Nucleus accumbens (tissue), 56 donors: ENCODE results near the gene BCR.

Experiments
- DNase-seq, 56 donors: peaks; one replicate each; lab custom pipeline; 2025; lab: John Stamatoyannopoulos, UW

Gene BCR

GRCh38 chr22:23169043-23169406 lies 11.3 kb upstream of the BCR start:
- no peak for DNase-seq

DNA sequence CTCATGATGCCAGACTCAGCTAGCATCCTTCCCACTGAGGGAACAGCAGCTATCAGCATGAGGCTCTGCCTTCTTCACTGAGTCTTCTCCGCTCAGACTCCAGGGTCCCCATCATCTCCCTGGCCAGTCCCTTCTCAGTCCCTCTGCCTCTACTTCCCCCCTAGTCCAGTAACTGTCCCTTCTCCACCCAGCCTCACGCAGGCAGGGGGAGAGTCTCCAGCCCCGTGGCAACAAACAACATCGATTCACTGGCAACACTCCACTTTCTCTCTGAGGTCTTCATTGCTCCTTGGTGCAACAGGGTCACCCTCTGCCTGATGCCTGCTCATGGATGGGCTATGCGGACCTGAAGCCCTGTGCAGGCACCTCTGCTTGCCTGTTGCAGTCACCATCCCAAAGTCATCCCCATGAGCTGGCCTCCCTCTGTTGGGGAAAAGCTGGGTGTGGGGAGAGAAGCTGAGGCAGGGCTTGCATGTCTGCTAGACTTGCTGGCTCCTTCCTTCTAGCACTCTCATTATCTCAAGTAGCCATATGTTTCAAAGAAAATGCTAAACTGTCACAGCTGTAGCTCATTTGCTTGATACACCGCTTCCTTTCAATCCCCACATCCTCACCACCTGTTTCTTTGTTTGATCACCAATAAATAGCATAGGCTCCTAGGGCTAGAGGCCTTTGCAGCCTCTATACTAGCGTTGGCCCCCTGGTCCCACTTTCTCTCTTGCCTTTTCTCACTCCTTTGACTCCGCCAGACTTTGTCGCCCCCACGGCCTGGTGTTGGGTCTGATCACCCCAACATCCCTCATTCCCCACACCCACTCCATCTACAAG lies 4.3 kb upstream of the BCR start:
- DNase-seq = no peak

GRCh38 chr22:23176645-23177027 lies 3.7 kb upstream of the BCR start:
- no peak for DNase-seq

DNA sequence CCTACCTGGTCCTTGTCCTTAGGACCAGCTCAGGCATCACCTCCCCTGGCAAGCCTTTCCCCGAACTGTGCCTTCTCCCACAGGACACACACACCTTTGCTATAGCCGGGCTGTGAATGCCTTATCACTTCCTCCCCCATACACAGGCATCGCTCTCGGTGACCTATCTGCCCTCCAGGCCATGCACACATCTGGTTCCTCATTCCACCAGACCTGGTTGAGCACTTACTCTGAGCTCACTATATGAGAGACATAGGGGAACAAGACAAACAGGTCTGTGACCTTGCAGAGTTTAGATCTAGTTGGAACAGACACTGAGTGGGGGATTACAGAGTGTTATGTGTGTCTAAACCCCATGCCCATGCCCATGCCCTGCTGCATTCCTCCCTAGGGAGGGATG lies 3.1 kb upstream of the BCR start:
- DNase-seq = no peak

GRCh38 chr22:23178512-23179254 lies 1.6 kb upstream of the BCR start:
- DNase-seq = peak in 48 of 56 donors; percentile 12 to 81 (median 47)

DNA sequence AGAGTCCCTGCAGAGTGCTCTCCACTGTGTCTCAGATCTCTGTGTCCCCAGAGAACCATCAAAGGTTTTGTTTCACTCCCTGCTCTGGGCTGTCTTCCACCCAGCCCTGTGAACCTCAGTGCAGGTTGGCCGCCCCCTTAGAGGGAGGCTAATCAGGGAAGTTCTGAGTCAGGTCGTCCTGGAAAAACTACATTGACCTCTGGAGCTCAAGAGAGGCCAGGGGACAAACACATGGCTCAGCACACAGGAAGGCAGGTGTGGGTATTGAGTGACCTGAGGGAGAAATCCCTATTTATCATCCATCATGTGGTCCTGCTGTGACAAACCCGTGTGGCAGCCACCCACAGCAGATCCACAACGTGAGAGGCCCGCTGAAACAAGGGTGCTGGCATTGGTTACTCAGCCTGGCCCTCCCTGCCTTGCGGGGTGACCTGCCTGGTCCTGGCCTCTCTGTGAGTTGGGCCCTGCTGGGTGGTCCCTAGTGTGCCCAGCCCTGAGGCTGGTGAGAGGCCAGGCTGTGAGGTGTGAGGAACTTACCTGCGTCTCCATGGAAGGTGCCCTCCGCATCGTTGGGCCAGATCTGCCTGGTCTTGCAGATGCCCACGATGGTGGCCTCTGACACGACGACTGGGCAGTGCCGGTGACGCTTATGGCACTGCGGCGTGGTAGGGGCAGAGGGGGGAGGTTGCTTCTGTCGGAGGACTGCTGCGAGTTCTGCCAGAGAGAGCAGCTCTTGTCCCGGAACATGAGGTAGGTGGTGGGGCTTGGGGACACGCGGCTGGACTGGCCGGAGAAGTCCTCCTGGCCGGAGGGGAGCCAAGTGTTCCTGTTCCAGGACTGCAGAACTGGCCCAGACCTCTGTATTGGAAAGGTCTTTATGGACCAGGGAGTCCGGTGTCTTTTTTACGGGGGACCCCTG lies 669 bp upstream of the BCR start:
- DNase-seq = peak in 28 of 56 donors; percentile 21 to 64 (median 48)

- peak in 3 of 56 donors; percentile 12 to 49 (median 48) for DNase-seq
These were observed 798 bp downstream of the BCR start for GRCh38 chr22:23180893-23181720.

GRCh38 chr22:23181721-23182308 lies 1.5 kb downstream of the BCR start:
- DNase-seq = peak in 1 of 56 donors; percentile 20

DNA sequence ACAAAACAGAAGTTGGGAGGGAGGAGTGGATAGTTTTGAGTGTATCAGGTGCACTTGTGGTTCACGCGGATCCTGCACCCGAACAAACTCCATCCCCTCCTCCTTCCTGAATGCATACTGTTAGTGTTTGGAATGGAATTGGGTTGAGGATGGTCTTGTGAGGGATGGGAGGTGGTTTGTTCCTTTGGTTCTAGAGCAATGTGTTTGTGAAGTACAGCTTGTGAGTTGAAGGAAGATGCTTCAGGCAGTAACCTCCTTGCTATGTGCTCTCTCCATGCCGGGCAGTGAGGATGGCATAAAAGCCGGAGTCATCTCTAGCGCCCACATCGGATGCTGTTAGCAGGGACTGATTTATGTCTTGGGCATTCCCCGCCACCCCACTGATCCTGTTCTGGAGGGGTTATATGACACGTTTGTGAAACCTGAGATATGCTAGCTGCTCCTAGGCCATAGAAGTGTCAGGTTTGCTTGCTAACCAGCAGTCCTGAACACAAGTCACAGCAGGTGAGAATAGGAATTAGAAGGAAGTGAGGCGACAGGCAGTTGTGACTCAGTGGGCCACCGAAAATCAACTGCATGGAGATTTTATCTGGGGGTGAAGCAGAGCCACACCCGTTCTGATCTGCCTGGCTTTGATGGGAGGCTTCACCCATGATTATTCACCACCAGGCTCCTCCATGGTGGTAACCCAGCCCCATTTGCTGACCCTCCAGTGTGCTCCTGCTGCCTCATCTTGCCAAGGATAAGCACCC lies 2.2 kb downstream of the BCR start:
- peak in 12 of 56 donors; percentile 8 to 54 (median 22) for DNase-seq

- DNase-seq = peak in 50 of 56 donors; percentile 13 to 85 (median 58)
These were observed 2.9 kb downstream of the BCR start for GRCh38 chr22:23183061-23183698.

DNA sequence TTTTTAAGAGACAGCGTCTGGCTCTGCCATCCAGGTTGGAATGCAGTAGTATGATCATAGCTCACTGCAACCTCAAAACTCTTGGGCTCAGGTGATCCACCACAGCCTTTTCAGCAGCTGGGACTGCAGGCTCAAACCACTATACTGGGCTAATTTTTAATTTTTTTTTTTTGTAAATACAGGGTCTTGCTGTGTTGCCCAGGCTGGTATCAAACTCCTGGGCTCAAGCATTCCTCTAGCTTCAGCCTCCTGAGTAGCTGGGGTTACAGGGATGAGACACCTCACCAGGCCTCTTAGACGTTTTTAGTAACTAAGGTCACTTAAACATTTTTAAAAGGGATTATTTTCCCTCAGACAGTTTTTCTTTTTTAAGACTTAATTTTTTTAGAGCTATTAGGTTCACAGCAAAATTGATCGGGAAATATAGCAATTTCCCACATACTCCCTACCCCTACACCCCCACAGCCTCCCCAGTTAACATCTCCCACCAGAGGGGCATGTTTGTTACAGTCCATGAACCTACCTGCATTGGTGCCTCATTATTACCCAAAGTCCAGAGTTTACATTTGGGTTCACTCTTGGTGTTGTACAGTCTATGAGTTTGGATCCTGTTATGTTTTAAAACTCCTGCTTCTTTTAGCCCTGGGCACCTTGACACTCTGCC lies 3.9 kb downstream of the BCR start:
- DNase-seq = no peak

DNA sequence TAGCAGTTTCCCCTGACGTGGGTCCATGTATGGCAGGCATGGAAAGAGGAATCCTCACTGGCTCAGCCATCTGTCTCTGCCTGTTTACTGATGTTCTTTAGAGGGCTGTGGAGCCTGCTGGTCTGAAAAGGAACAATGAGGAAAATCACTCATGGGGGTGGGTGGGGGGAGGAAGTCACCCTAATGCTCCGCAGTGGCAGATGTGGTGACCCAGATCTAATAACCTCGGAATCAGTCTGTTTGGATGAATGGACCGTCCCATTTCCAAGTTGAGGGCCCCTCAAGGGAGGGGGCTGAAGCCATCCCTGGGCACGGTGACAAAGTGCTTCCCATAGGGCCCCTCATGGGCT lies 4.4 kb downstream of the BCR start:
- no peak for DNase-seq

DNA sequence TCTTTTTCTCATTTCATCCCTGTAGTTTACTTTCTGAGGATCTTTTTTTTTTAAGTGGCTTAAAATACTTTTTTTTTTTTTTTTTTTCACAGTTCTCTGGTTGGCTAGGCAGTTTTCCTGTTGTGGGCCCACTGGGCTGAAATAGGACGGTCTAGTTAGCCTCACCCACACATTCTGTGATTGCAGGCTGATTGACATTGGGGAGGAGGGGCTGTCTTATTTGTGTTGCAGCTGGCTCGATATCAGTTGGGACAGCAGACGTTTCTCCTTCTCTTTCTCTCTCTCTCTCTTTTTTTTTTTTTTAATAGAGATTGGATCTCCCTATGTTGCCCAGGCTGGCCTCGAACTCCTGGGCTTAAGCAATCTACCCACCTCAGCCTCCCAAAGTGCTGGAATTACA lies 6.9 kb downstream of the BCR start:
- no peak for DNase-seq

DNA sequence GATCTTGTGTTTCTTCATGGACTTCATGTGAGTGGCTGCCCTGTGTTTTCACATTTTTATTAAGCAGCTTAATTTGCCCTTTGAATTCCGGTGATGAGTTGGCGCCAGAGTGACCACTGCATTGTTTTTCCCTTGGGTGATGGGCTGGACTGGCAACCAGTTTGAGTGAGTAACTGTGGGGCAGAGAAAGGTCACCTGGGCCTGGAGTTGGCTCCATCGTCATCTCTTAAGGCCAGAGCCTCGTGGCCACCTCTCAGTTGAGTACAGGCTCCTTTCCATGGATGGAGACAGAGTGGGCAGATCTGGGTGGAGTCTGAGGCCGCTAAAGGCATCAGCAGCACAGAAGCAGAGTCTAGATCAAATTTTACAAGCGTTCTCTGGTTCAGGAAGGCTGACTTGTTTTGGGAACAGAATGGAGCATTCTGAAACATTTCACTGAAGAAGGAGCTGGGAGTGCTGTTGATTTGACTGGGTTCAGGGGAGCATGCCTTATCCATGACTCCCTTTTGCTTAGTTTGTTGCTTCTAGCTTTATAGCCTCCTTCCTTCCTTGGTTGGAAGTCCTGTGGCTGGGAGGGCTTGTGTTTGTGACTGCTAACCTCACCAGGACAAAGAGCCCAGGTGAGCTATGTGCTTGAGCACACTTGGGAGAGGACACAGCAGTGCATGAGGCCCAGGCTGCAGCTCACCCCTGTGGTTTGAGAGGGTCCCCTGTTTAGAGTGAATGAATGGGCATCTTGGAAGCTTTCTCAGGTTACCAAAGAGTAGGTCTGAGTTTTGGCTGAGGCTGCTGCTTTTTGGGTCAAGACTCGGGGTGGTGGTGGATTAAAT lies 7.8 kb downstream of the BCR start:
- DNase-seq = peak in 3 of 56 donors; percentile 16 to 23 (median 20)

DNA sequence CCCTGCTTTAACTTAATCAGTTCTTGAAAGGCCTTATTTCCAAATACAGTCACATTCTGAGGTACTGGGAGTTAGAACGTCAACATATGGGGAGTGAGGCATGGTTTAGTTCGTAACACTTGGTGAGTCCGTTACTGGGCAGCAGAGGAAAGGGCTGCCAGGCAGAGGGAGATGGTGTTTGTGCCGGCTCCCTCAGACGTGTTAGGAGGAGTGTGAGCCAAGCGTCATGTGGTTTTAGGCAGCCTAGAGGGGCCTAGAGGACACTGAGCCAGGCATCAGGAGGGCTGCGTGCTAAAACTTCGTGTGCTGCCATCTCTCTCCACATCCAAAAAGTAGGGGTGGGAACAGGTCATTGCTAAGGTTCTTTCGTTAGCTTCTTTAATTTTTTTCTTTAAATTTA lies 10.2 kb downstream of the BCR start:
- peak in 2 of 56 donors; percentile 21 to 22 for DNase-seq

GRCh38 chr22:23192133-23192532 lies 11.8 kb downstream of the BCR start:
- no peak for DNase-seq

DNA sequence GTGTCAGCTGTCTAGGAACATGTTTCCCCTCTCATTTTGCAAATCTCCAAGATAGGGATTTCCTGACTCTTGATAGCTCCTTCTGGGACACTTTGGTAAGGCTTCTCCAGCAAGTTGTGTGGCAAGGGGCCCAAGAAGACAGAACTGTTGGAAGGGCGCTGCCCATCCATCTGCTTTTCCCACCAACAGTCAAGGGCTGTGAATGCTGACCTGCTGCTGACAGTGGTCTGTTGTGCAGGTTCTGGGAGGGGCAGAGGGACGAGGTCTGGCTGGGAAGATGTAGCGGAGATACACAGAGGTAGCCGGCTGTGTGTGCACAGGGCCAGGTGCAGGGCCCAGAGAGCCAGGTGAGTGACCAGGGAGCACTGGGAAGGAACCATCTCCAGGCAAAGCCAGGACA lies 12.2 kb downstream of the BCR start:
- no peak for DNase-seq
